Loucy (cell line): Measurements from ENCODE around the gene TBC1D8.

Experiments used
- CTCF ChIP-seq: fragments of 200-600 bp; sonication (generic); conservative IDR thresholded peaks from 2 replicates; pipeline ENCODE4 v1.5.1; 2014; ENCODE audit warnings: mild to moderate bottlenecking, antibody characterized with exemption, low read length
- EZH2phosphoT487 ChIP-seq: fragments of 200-600 bp; IDR thresholded peaks from 2 replicates; pipeline ENCODE4 v1.6.1; 2018; ENCODE audit warnings: antibody characterized with exemption, mild to moderate bottlenecking, moderate library complexity, borderline replicate concordance

- TF ChIP-seq CTCF (no peak), EZH2phosphoT487 (no peak)
Observed at GRCh38 chr2:101011152-101011551, 140.0 kb downstream of the TBC1D8 start.
